ENCODE data around the gene ANGPT4.
"Not testable (repeated sequence)": the region's sequence is repeated elsewhere in the genome, so short reads cannot be mapped to it uniquely, and the experiment has no call there.

Gene ANGPT4

DNA sequence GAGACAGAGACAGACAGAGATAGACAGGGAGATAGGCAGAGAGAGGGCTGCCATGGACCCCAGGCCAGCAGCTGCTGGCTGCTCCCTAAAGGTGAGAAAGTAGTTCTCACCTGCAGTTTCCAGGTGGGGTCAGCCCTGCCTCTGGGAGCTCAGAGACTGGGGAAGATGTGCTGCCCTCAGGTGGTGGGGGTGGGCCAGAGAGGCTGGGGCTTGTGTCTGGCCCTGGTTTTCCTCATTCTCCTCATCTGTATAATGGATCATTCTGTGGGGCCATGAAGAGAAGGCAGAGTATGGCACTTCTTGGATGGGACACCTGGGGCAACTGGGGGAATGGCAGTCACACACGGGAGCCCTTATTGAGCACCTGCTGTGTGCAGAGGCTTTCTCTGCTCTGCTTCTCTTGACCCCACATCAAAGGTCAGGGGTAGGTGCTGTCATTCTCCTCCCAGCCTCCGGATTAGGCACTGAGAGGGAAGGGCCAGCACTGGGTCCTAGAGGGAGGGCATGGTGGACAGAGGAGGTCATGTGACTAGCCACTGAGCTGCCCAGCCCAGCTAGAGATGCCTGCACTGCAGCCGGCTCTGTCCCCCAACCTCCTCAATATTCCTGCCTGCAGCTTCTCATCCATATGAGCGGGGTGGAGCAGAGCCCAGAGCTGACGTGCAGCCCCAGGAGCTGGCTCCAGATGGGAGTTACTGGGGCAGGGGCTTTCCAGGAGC, 4.1 kb downstream of the ANGPT4 start:
- peaks cover 8% of the 10 kb centered on the region for H3K27me3 ChIP-seq (ENCODE audit: control insufficient read depth, insufficient read depth, low read length)
- H3K9me3 ChIP-seq (ENCODE audit: control insufficient read depth, low read length), result no peaks in the 10 kb centered on the region
- no peak overlapping the region for H3K4me3 ChIP-seq (ENCODE audit: low read length)
- no peak overlapping the region for H3K9ac ChIP-seq (ENCODE audit: low read length)
- H3K4me1 ChIP-seq (ENCODE audit: control insufficient read depth, insufficient read depth, low read length), result no peaks in the 10 kb centered on the region
- H3K36me3 ChIP-seq (ENCODE audit: control insufficient read depth, insufficient read depth, low read length), result no peaks in the 10 kb centered on the region

DNA sequence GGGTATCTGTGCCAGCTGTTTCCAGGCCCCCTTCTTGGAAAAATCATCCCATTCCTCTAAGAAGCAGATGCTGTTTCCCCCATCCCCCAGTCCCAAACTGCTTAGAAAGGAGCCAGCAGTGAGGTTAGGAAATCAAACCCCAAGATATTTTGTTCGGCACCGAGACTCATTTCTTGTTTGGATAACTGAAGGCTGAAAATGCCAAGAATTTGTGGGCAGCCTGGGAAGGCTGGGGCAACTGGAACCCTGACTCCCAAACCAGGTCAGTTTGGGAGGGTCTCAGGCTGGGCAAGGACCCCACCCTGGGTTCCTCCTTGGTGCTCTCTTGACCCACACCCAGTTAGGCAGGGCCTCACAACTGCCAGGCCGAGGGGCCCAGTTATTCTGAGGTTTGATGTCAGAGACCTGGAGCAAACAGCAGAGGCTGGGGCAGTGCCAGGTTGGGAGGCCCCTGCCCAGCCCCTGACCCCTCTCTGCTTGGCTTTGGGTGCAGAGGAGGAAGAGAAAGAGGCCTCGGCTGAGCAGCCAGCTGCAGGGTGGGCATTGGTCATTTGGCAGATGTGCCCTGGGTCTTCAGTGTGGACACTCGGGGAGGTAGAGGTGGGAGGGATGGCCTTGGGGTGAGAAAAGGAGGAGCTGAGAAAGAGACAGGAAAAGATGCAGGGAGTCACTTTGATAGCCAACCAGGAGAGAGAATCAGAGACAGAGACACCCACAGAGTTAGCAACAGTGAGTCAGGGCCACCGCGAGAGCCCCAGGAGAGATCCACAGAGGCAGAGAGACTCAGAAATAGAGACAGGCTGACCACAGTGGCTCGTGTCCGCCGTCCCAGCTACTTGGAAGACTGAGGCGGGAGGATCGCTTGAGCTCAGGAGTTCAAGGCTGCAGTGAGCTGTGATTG, 5.0 kb downstream of the ANGPT4 start:
- Histone ChIP-seq H3K27me3 (ENCODE audit: control insufficient read depth, insufficient read depth, low read length) (peaks cover 7% of the 10 kb centered on the region), H3K4me1 (ENCODE audit: control insufficient read depth, insufficient read depth, low read length) (no peaks in the 10 kb centered on the region), H3K36me3 (ENCODE audit: control insufficient read depth, insufficient read depth, low read length) (no peaks in the 10 kb centered on the region), H3K9ac (ENCODE audit: low read length) (no peak overlapping the region), H3K4me3 (ENCODE audit: low read length) (no peak overlapping the region), H3K9me3 (ENCODE audit: control insufficient read depth, low read length) (no peaks in the 10 kb centered on the region)

DNA sequence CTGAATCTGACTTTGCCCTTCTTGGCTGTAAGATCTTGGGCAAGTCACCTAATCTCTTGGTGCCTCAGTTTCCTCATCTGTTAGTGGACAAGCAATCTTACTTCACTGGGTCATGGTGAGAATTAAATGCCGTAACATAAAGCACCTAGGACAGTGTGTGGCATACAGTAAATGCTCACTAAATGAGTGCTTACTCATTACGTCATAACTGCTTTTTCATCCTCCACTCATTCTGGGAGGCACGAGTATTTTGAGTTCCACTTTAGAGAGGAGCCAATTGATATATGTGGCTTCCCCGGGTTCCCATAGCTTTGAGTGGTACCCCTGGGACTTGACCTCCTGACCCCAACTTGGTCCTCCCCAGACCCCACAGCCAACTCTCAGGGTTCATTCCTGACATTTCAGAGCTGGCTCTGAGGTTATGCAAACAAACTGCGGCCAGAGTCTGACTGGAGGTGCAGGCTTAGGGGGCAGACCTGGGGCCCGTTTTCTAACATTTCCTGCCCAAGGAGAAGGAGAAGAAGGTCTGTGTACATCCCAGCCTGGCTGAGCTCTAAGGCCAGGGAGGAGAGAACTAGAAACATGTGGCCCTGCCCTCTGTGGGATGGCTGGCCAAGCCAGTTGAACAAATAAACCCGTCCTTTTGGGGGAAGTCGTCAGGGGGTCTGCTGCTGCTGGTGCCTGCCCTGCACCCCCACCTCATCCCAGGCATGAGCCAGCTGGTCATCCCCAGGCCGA, 5.8 kb downstream of the ANGPT4 start:
- Histone ChIP-seq H3K9ac (ENCODE audit: low read length) (no peak overlapping the region), H3K4me3 (ENCODE audit: low read length) (no peak overlapping the region), H3K36me3 (ENCODE audit: control insufficient read depth, insufficient read depth, low read length) (no peaks in the 10 kb centered on the region), H3K4me1 (ENCODE audit: control insufficient read depth, insufficient read depth, low read length) (no peaks in the 10 kb centered on the region), H3K9me3 (ENCODE audit: control insufficient read depth, low read length) (no peaks in the 10 kb centered on the region), H3K27me3 (ENCODE audit: control insufficient read depth, insufficient read depth, low read length) (peaks cover 7% of the 10 kb centered on the region)

DNA sequence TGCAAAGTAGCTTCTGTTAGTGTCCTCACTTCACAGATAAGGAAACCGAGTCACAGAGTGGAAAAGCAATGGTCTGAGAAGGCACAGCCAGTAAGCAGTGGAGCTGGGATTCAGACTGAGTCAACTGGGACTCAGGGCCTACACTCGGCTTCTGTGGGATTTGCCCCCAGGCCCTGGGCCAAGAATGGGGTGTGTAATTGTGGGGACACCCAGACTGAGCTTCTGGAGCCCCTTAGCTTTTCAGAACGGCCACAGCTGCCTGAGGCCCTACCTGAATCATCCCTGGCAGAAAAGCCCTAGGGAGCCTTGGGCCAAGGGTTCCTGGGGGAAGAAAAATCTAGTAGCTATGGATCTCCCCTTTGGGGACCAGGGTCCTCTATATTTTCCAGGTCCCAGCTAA, 6.5 kb downstream of the ANGPT4 start:
- Histone ChIP-seq H3K27me3 (ENCODE audit: control insufficient read depth, insufficient read depth, low read length) (peaks cover 7% of the 10 kb centered on the region), H3K4me3 (ENCODE audit: low read length) (no peak overlapping the region), H3K9ac (ENCODE audit: low read length) (no peak overlapping the region), H3K9me3 (ENCODE audit: control insufficient read depth, low read length) (no peaks in the 10 kb centered on the region), H3K36me3 (ENCODE audit: control insufficient read depth, insufficient read depth, low read length) (no peaks in the 10 kb centered on the region), H3K4me1 (ENCODE audit: control insufficient read depth, insufficient read depth, low read length) (no peaks in the 10 kb centered on the region)

DNA sequence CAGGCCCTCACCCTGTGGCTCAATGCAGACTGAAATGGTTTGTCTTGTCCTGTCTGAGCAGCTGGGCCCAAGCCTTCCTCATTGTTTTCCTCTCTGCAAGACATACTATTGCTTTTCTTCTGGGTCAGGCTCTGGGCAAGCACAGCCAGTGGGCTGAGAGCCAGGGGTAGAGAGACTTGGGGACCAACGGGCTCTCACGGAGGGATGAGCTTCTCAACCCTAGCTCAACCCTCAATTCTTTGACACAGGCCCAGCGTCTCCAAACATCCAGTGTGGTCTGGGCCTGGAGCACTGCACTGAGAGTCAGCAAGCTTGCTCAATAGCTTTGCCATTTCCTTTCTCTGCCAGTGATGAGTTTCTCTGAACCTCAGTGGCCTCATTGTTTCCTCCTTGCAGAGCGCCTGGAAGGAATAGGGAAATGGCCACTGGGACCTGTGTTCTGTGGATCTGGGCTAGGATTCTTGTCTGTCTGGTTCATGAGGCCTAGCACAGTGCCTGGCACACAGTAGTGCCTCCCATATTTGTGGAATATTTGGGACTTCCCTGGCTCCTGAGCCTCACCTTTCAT, 9.3 kb downstream of the ANGPT4 start:
- H3K27me3 ChIP-seq (ENCODE audit: control insufficient read depth, insufficient read depth, low read length), result no peaks in the 10 kb centered on the region
- H3K4me3 ChIP-seq (ENCODE audit: low read length), result no peak overlapping the region
- no peaks in the 10 kb centered on the region for H3K4me1 ChIP-seq (ENCODE audit: control insufficient read depth, insufficient read depth, low read length)
- H3K36me3 ChIP-seq (ENCODE audit: control insufficient read depth, insufficient read depth, low read length), result no peaks in the 10 kb centered on the region
- H3K9ac ChIP-seq (ENCODE audit: low read length), result no peak overlapping the region
- H3K9me3 ChIP-seq (ENCODE audit: control insufficient read depth, low read length), result no peaks in the 10 kb centered on the region

DNA sequence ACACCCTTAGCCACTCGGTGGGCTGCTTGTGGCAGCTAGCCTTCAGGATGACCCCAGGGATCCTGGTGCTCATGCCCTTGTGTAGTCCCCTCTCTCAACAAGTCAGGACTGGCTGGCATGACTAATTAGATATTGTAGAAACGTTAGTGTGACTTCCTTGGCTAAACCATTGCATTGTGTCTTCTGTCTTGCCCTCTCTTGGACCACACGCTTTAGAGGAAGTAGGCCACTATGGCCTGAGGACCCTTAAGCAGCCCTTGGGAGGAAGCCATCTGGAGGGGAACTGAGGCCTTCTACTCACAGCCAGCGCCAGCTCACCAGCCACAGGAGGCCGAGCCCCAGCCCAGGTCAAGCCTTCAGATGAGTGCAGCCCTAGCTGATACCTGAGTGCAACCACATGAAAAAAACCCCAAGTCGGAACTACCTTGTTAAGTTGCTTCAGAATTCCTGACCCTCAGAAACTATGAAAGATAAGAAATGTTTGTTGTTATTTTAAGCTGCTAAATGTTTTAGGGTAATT, 10.1 kb downstream of the ANGPT4 start:
- Histone ChIP-seq H3K36me3 (ENCODE audit: control insufficient read depth, insufficient read depth, low read length) (no peaks in the 10 kb centered on the region), H3K4me3 (ENCODE audit: low read length) (no peak overlapping the region), H3K4me1 (ENCODE audit: control insufficient read depth, insufficient read depth, low read length) (no peaks in the 10 kb centered on the region)

DNA sequence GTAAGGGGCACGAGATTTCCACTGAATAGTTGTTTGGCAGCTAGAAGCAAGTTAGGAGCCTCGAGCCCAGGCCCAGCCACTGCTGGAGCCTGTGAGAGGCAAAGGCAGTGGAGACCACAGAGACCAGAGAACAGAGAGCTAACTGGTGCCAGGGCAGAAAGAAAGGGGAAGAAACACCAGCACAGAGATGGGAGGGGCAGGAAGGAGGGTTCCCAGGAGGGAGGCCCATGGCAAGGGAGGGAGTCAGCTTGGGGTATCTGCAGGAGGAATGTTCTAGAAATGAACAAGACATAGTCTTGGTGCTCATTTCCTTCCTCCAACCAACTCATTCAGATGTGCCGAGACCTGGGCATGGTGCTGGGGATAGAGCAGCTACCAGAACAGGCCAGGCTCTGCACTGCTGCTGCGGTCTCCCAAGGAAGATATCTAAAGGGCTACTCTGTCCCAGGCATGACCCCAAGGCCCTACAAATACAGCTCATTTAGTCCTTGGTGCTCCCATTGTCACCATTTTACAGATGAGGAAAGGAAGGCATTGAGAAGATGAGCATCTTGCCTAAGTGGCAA, 10.7 kb downstream of the ANGPT4 start:
- H3K27me3 ChIP-seq (ENCODE audit: control insufficient read depth, insufficient read depth, low read length), result no peaks in the 10 kb centered on the region
- H3K36me3 ChIP-seq (ENCODE audit: control insufficient read depth, insufficient read depth, low read length), result no peaks in the 10 kb centered on the region
- no peak overlapping the region for H3K9ac ChIP-seq (ENCODE audit: low read length)
- no peaks in the 10 kb centered on the region for H3K9me3 ChIP-seq (ENCODE audit: control insufficient read depth, low read length)
- H3K4me3 ChIP-seq (ENCODE audit: low read length), result no peak overlapping the region
- H3K4me1 ChIP-seq (ENCODE audit: control insufficient read depth, insufficient read depth, low read length), result no peaks in the 10 kb centered on the region

More for the DNA sequence above, 10.1 kb downstream of the ANGPT4 start:
- H3K9ac ChIP-seq (ENCODE audit: low read length), result no peak overlapping the region
- no peaks in the 10 kb centered on the region for H3K9me3 ChIP-seq (ENCODE audit: control insufficient read depth, low read length)
- H3K27me3 ChIP-seq (ENCODE audit: control insufficient read depth, insufficient read depth, low read length), result no peaks in the 10 kb centered on the region

DNA sequence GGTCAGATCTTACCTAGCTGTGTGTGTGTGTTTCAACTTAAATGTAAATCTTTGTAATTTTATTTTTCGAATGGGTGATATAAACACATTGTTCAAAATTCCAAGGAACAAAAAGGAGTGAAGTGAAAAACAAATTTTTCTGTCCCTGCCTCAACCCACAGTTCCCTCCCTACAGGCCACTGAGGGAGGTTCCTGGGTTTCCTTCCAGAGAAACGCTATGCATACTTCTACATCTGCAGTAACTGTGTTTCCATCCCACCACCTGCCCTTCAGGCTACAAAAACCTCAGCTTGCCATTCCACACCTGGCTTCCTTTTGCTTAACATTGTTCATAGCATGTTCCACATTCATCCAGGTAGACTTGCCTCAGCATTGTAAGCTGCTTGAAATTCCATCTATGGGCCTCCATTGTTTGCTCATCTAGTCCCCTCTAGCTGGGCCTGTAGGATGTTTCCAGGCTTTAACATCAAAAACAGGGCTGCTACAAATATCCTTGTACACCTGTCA, 12.0 kb downstream of the ANGPT4 start:
- no peaks in the 10 kb centered on the region for H3K9me3 ChIP-seq (ENCODE audit: control insufficient read depth, low read length)
- no peaks in the 10 kb centered on the region for H3K27me3 ChIP-seq (ENCODE audit: control insufficient read depth, insufficient read depth, low read length)
- H3K4me3 ChIP-seq (ENCODE audit: low read length), result no peak overlapping the region
- no peaks in the 10 kb centered on the region for H3K36me3 ChIP-seq (ENCODE audit: control insufficient read depth, insufficient read depth, low read length)
- no peak overlapping the region for H3K9ac ChIP-seq (ENCODE audit: low read length)
- H3K4me1 ChIP-seq (ENCODE audit: control insufficient read depth, insufficient read depth, low read length), result no peaks in the 10 kb centered on the region

DNA sequence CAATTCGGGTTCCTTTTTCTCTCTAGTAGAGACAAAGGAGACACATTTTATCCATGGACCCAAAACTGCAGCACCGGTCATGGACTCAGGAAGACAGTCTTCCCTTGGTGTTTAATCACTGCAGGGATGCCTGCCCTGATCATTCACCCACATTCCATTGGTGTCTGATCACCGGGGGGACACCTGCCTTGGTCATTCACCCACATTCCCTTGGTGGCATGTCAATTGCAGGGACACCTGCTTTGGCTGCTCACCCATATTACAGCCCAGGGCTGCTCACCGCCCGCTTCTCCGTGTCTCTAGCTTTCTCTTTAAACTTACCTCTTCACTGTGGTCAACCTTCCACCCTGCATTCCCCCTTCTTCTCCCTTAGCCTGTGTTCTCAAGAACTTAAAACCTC, 18.7 kb downstream of the ANGPT4 start:
- not testable (repeated sequence) for H3K4me1 ChIP-seq (ENCODE audit: control insufficient read depth, insufficient read depth, low read length); H3K9ac ChIP-seq (ENCODE audit: low read length); H3K27me3 ChIP-seq (ENCODE audit: control insufficient read depth, insufficient read depth, low read length); H3K4me3 ChIP-seq (ENCODE audit: low read length); H3K9me3 ChIP-seq (ENCODE audit: control insufficient read depth, low read length); H3K36me3 ChIP-seq (ENCODE audit: control insufficient read depth, insufficient read depth, low read length)

DNA sequence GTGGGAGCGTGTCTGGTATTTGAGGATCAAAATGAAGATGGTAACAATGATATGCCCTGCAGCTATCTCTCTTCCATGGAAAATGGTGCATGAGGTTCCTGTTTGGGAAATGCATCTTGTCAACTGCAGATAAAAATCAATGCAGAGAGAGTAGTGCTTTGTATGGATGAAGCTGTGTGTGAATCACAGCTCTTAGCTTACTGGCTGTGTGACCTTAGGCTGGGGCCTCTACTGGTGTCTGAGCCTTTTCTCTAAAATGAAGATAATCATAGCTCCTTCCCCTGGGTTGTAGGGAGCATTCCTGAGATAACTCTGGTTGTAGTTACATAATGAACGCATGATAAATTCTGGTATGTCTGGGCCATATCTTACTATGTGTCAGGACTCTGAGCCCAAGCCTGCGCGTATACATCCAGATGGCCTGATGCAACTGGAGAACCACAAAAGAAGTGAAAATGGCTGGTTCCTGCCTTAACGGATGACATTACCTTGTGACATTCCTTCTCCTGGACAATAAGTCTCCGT, 19.6 kb downstream of the ANGPT4 start:
- Histone ChIP-seq H3K27me3 (ENCODE audit: control insufficient read depth, insufficient read depth, low read length) (no peaks in the 10 kb centered on the region), H3K36me3 (ENCODE audit: control insufficient read depth, insufficient read depth, low read length) (no peaks in the 10 kb centered on the region), H3K9ac (ENCODE audit: low read length) (no peak overlapping the region), H3K9me3 (ENCODE audit: control insufficient read depth, low read length) (no peaks in the 10 kb centered on the region), H3K4me1 (ENCODE audit: control insufficient read depth, insufficient read depth, low read length) (no peaks in the 10 kb centered on the region), H3K4me3 (ENCODE audit: low read length) (no peak overlapping the region)

DNA sequence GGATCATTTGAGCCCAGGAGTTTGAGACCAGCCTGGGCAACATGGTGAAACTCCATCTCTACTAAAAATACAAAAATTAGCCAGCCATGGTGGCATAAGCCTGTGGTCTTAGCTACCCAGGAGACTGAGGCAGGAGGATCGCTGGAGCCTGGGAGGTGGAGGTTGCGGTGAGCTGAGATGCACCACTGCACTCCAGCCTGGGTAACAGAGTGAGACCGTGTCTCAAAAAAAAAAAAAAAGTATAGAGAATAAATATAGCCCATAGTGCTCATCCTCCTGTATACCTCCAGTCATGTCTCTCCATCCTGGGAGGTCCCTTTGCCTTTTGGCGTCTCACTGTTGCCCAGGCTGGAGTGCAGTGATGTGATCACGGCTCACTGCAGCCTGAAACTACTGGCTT, 23.8 kb downstream of the ANGPT4 start:
- not testable (repeated sequence) for H3K27me3 ChIP-seq (ENCODE audit: control insufficient read depth, insufficient read depth, low read length); H3K4me3 ChIP-seq (ENCODE audit: low read length)

More for the DNA sequence above, 23.8 kb downstream of the ANGPT4 start:
- H3K4me1 ChIP-seq (ENCODE audit: control insufficient read depth, insufficient read depth, low read length); H3K9ac ChIP-seq (ENCODE audit: low read length); H3K9me3 ChIP-seq (ENCODE audit: control insufficient read depth, low read length); H3K36me3 ChIP-seq (ENCODE audit: control insufficient read depth, insufficient read depth, low read length): not testable (repeated sequence)

Data from mucosa of stomach (tissue), 1 donor.